GM21390 (cell line): ENCODE data around the gene TP73.
"Not testable (repeated sequence)": the region's sequence is repeated elsewhere in the genome, so short reads cannot be mapped to it uniquely, and the experiment has no call there.

ENCODE experiments used
- ATAC-seq: cut with Tn5 transposase; IDR thresholded peaks from one replicate; pipeline ENCODE4 v1.9.1; 2021; ENCODE audit not compliant: unreplicated experiment

The TP73 gene

GRCh38 chr1:3724416-3725030 is 72.2 kb downstream of the TP73 start:
- ATAC-seq: not testable (repeated sequence)

GRCh38 chr1:3725366-3725765 is 73.0 kb downstream of the TP73 start:
- no peak for ATAC-seq

- ATAC-seq: no peak
These were observed 74.9 kb downstream of the TP73 start for GRCh38 chr1:3727042-3727824.

GRCh38 chr1:3727825-3728776 is 75.8 kb downstream of the TP73 start:
- ATAC-seq: no peak

GRCh38 chr1:3729594-3730542 is 77.6 kb downstream of the TP73 start:
- no peak for ATAC-seq

GRCh38 chr1:3730543-3731247 is 78.4 kb downstream of the TP73 start:
- no peak for ATAC-seq

GRCh38 chr1:3731583-3732433 is 79.5 kb downstream of the TP73 start:
- no peak for ATAC-seq

GRCh38 chr1:3732434-3733093 is 80.2 kb downstream of the TP73 start:
- no peak for ATAC-seq

GRCh38 chr1:3733094-3733882 is 81.0 kb downstream of the TP73 start:
- ATAC-seq: no peak

GRCh38 chr1:3733883-3734589 is 81.7 kb downstream of the TP73 start:
- ATAC-seq: no peak

- ATAC-seq: no peak
These were observed 82.3 kb downstream of the TP73 start for GRCh38 chr1:3734602-3735001.

GRCh38 chr1:3735027-3735681 is 82.8 kb downstream of the TP73 start:
- ATAC-seq: no peak

GRCh38 chr1:3735688-3736087 is 83.4 kb downstream of the TP73 start:
- no peak for ATAC-seq

GRCh38 chr1:3736131-3736561 is 83.8 kb downstream of the TP73 start:
- no peak for ATAC-seq

- no peak for ATAC-seq
These were observed 84.4 kb downstream of the TP73 start for GRCh38 chr1:3736708-3737107.

GRCh38 chr1:3738943-3739342 is 86.6 kb downstream of the TP73 start:
- ATAC-seq: no peak
